Tibial artery (tissue), 4 donors: ENCODE data around the gene PALLD.

ENCODE experiments used
- DNase-seq, 2 donors: peaks; one replicate each; pipeline ENCODE4 v3.0.0-alpha.2; 2019
- H3K27ac ChIP-seq, 2 donors: fragments of 200-600 bp; sonication (generic) in 1 of 2; 1 replicate in 1 of 2; 2 replicates in 1 of 2; pipeline ENCODE4 v1.5.1; 2018 to 2019; ENCODE audit warnings: mild to moderate bottlenecking in 1 of 2
- H3K27me3 ChIP-seq, 2 donors: fragments of 200-600 bp; sonication (generic) in 1 of 2; one replicate each; pipeline versions ENCODE4 v1.5.1 to v1.6.0; 2016 to 2019
- H3K36me3 ChIP-seq, 3 donors: fragments of 200-600 bp; sonication (generic) in 2 of 3; one replicate each; pipeline ENCODE4 v1.5.1; 2016 to 2019; ENCODE audit warnings: mild to moderate bottlenecking in 2 of 3
- H3K4me1 ChIP-seq, 4 donors: fragments of 200-600 bp; sonication (generic) in 2 of 4; 1 replicate in 3 of 4; 2 replicates in 1 of 4; pipeline ENCODE4 v1.5.1; 2016 to 2019
- H3K4me3 ChIP-seq, 2 donors: fragments of 200-600 bp; sonication (generic) in 1 of 2; 1 replicate in 1 of 2; 2 replicates in 1 of 2; pipeline ENCODE4 v1.5.1; 2018 to 2019; ENCODE audit warnings: mild to moderate bottlenecking in 2 of 2
- H3K9me3 ChIP-seq, 3 donors: fragments of 200-600 bp; sonication (generic) in 1 of 3; one replicate each; pipeline ENCODE4 v1.5.1; 2016 to 2019
- intact Hi-C: fragments of 100-400 bp; cut with DNase I; formaldehyde crosslinking; loops from one replicate; pipeline ENCODE4 v1.15.0; 2023; ENCODE audit warnings: low total_unique reads
- TF ChIP-seq, protein P1 (sequence below), 2 experiments: fragments of 200-600 bp in 1 of 2; fragments of 450-650 bp in 1 of 2; IDR thresholded peaks; one replicate each; pipeline ENCODE4 v1.5.1; 2017 to 2019; ENCODE audit warnings: antibody characterized with exemption in 2 of 2, mild to moderate bottlenecking in 1 of 2, moderate library complexity in 1 of 2

Gene PALLD

DNA sequence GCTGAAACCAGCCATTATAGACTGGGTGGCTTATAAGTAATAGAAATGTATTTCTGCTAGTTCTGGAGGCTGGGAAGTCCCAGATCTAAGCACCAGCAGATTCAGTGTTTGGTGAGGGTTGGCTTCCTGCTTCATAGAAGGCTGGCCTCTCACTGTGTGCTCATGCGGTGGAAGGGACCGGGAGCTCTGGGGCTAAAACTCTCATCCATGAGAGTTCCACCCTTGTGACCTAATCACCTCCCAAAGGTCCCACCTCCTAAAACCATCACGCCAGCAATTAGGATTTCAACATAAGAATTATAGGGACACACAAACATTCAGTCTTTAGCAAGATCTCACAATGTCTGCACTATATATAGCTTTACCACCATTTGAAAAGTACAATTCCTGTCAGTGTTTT is 298.0 kb downstream of the PALLD start:
- no peak for DNase-seq
- no peaks in the 10 kb centered on the region for H3K36me3 ChIP-seq
- intact Hi-C loops = no loop called here
- TF ChIP-seq, protein P1, sequence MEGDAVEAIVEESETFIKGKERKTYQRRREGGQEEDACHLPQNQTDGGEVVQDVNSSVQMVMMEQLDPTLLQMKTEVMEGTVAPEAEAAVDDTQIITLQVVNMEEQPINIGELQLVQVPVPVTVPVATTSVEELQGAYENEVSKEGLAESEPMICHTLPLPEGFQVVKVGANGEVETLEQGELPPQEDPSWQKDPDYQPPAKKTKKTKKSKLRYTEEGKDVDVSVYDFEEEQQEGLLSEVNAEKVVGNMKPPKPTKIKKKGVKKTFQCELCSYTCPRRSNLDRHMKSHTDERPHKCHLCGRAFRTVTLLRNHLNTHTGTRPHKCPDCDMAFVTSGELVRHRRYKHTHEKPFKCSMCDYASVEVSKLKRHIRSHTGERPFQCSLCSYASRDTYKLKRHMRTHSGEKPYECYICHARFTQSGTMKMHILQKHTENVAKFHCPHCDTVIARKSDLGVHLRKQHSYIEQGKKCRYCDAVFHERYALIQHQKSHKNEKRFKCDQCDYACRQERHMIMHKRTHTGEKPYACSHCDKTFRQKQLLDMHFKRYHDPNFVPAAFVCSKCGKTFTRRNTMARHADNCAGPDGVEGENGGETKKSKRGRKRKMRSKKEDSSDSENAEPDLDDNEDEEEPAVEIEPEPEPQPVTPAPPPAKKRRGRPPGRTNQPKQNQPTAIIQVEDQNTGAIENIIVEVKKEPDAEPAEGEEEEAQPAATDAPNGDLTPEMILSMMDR (IDR thresholded peaks at IDR 0.05) = no peak
- H3K4me3 ChIP-seq = no peak overlapping the region
- no peaks in the 10 kb centered on the region for H3K9me3 ChIP-seq
- no peaks in the 10 kb centered on the region for H3K27me3 ChIP-seq
- H3K27ac ChIP-seq = no peak overlapping the region
- peaks cover 0 to 25% (median 8%) of the 10 kb centered on the region in 4 donors for H3K4me1 ChIP-seq

DNA sequence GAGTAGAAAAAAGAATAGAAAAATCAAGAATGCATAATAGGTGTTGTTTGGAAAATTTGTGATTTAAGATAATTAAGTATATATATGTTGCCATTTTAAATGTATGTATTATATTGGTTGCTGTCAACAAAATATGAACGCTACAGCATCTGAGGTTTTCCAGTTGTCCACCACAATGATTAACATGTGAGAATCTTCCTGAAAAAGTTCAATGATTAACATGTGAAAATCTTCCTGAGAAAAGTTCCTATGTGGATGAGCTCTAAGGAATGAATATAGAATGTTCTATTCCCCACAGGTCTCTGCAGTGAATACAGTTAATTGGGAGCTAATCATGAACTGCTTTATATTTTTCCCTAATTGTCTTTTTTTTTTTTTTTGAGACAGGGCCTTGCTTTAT is 298.5 kb downstream of the PALLD start:
- H3K4me1 ChIP-seq = peaks cover 0 to 20% (median 8%) of the 10 kb centered on the region in 4 donors
- no peak for DNase-seq
- H3K36me3 ChIP-seq = no peaks in the 10 kb centered on the region
- intact Hi-C loops = no loop called here
- no peaks in the 10 kb centered on the region for H3K27me3 ChIP-seq
- H3K27ac ChIP-seq = no peak overlapping the region
- H3K4me3 ChIP-seq = no peak overlapping the region
- TF ChIP-seq, protein P1 (IDR thresholded peaks at IDR 0.05) = no peak
- H3K9me3 ChIP-seq = no peaks in the 10 kb centered on the region

DNA sequence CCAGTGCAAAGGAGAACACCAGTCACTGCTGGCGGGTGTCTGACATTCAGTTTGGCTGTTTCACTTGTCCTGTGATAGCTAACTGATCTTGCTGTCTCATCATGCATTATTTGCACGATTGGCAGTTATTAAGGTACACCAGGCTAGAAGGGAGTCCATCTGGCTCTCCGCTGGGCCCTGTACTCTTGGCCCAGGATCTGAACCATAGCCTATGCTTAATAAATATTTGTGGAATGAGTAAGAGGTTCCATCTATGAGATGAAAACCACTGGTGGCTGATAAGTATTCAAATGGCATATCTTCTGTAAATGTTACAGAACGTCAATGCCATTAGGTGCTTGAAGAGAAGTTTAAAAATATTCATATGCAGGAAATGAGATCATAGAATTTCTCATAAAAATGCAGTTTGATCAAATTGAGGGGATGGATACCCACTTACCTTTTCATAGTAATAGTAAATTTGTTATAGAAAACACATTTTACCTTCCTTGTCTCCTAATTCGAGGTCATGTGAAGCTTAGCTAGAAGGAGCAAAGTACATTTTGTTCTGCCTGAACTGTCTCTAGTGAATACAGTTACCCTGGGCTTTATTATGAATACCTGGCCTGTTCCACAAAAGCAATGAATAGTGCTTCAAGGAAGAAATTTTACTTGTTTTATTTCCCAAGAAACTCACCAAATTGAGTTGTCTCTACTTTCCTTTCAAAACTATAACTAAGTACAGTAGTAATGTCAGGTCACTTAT is 299.7 kb downstream of the PALLD start:
- intact Hi-C loops = no loop called here
- no peaks in the 10 kb centered on the region for H3K9me3 ChIP-seq
- H3K27me3 ChIP-seq = no peaks in the 10 kb centered on the region
- H3K36me3 ChIP-seq = no peaks in the 10 kb centered on the region
- H3K4me1 ChIP-seq = peaks cover 0 to 19% (median 8%) of the 10 kb centered on the region in 4 donors
- no peak for DNase-seq
- H3K27ac ChIP-seq = peak overlapping the region in 1 of 2 donors; percentile 26
- no peak overlapping the region for H3K4me3 ChIP-seq
- TF ChIP-seq, protein P1 (IDR thresholded peaks at IDR 0.05) = no peak

DNA sequence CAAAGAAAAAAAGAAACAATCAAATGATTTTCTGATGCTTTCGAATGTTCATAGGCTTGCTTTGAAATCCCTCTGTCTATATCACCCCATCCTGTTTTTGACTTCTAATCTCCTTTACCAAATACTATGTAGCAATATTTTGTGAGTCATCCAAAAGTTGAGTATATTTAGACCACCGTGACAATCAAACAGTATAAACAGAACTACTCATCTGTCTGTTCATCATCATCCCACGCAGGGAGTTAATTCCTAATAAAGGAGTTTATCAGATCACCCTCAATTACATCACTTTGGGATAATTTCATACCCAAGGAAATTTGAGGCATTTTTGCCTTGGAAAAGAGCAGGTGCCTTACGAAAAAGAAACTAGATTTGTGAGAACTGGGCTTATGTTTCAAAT is 300.3 kb downstream of the PALLD start:
- Histone ChIP-seq H3K36me3 (no peaks in the 10 kb centered on the region), H3K27ac (peak overlapping the region; percentile 25 to 26), H3K4me1 (peaks cover 0 to 19% (median 8%) of the 10 kb centered on the region in 4 donors), H3K9me3 (no peaks in the 10 kb centered on the region), H3K4me3 (no peak overlapping the region), H3K27me3 (no peaks in the 10 kb centered on the region)
- intact Hi-C loops = no loop called here
- no peak for DNase-seq
- TF ChIP-seq, protein P1 (IDR thresholded peaks at IDR 0.05) = no peak

DNA sequence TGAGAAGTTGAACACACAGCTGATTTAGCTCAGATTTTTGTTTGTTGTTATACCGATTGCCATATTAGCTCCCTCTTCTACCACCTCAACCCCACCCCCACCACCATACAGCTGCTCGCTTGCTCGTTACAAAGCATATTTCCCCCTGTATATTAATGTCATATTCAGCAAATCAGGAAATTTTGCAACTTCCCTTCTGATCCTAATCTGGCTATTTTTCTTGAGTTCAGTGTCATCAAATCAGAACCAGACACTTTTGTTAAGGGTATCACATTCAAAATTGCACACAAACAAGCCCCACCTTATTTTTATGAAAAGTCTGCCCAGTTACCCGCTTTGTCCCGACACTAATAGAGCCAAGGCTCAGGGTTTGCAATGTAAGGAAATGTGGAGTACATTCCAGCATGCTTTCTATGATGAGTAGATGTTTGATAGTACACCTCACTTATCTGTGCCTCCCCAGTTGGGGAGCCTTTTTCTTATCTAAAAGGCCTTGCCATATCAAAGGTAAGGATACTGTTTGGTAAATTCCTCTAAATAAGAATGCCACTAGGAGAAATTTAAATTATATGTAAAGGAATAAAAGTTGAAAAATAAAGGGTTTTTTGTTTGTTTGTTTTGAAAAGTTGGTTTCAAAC is 301.0 kb downstream of the PALLD start:
- DNase-seq = no peak
- Histone ChIP-seq H3K9me3 (no peaks in the 10 kb centered on the region), H3K4me1 (peaks cover 0 to 19% (median 8%) of the 10 kb centered on the region in 4 donors), H3K36me3 (no peaks in the 10 kb centered on the region), H3K27me3 (no peaks in the 10 kb centered on the region), H3K27ac (peak overlapping the region; percentile 25 to 26), H3K4me3 (no peak overlapping the region)
- TF ChIP-seq, protein P1 (IDR thresholded peaks at IDR 0.05) = no peak
- intact Hi-C loops = no loop called here
